Keratinocyte (primary cell): ENCODE results near the gene TIAM1.

Experiments
- EZH2 ChIP-seq: IDR thresholded peaks from one replicate; pipeline ENCODE4 v1.6.1; 2012; ENCODE audit warnings: inconsistent platforms, mild to moderate bottlenecking, low read length, moderate library complexity
- TF ChIP-seq, protein P1 (sequence below), 3 experiments: IDR thresholded peaks in 1 of 3; conservative IDR thresholded peaks in 1 of 3; optimal IDR thresholded peaks in 1 of 3; 2 replicates in 2 of 3; 3 replicates in 1 of 3; pipeline versions ENCODE3 to v1.5.1; 2011; ENCODE audit warnings: low read length in 3 of 3, mild to moderate bottlenecking in 3 of 3, moderate library complexity in 2 of 3, control low read depth in 1 of 3, inconsistent platforms in 1 of 3; ENCODE audit not compliant: insufficient read depth in 2 of 3; ENCODE audit errors: extremely low read depth in 1 of 3

DNA sequence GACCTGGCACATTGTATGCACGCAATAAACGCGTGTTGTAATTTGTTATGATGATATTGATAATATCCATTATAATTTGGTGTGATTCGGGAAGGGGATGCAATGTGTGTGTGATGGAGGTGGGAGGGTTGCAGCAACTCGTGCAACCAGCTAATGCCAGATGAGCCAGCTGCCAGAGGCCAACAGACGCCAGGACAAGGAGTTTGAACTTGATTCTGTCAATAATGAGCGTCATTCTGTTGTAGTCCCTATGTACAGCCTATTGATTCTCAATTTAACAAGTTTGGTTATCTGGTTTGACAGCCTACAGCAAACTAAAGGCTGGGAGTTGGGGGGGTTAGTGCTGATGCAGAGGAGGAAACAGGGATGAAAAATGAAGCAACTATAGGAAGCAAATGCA, 35.5 kb downstream of the TIAM1 start:
- TF ChIP-seq, protein P1, sequence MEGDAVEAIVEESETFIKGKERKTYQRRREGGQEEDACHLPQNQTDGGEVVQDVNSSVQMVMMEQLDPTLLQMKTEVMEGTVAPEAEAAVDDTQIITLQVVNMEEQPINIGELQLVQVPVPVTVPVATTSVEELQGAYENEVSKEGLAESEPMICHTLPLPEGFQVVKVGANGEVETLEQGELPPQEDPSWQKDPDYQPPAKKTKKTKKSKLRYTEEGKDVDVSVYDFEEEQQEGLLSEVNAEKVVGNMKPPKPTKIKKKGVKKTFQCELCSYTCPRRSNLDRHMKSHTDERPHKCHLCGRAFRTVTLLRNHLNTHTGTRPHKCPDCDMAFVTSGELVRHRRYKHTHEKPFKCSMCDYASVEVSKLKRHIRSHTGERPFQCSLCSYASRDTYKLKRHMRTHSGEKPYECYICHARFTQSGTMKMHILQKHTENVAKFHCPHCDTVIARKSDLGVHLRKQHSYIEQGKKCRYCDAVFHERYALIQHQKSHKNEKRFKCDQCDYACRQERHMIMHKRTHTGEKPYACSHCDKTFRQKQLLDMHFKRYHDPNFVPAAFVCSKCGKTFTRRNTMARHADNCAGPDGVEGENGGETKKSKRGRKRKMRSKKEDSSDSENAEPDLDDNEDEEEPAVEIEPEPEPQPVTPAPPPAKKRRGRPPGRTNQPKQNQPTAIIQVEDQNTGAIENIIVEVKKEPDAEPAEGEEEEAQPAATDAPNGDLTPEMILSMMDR (optimal IDR thresholded peaks at IDR 0.05 in 1 of 3, IDR thresholded peaks at IDR 0.05 in 1 of 3, conservative IDR thresholded peaks at IDR 0.05 in 1 of 3; ENCODE audit: extremely low read depth in 1 of 3, insufficient read depth in 2 of 3, low read length in 3 of 3), result no peak
- TF ChIP-seq EZH2, result no peak
